Subcutaneous abdominal adipose tissue (tissue), 5 donors: ENCODE results near the gene DONSON.

ENCODE experiments used
- H3K27ac ChIP-seq: one replicate; pipeline ENCODE4 v1.7.0; 2013; ENCODE audit warnings: low read depth, mild to moderate bottlenecking, inconsistent platforms, low read length, moderate library complexity
- H3K27me3 ChIP-seq, 5 donors: one replicate each; pipeline ENCODE4 v1.7.0; 2013; ENCODE audit warnings: low read length in 5 of 5, inconsistent platforms in 1 of 5; ENCODE audit not compliant: control insufficient read depth in 5 of 5, insufficient read depth in 4 of 5
- H3K36me3 ChIP-seq, 5 donors: one replicate each; pipeline ENCODE4 v1.7.0; 2013; ENCODE audit warnings: low read length in 5 of 5; ENCODE audit not compliant: control insufficient read depth in 5 of 5, insufficient read depth in 5 of 5
- H3K4me1 ChIP-seq, 5 donors: one replicate each; pipeline ENCODE4 v1.7.0; 2013; ENCODE audit warnings: low read length in 5 of 5, mild to moderate bottlenecking in 3 of 5, moderate library complexity in 1 of 5; ENCODE audit not compliant: control insufficient read depth in 5 of 5, insufficient read depth in 5 of 5
- H3K4me3 ChIP-seq, 5 donors: one replicate each; pipeline ENCODE4 v1.7.0; 2013; ENCODE audit warnings: low read length in 5 of 5, low read depth in 1 of 5
- H3K9ac ChIP-seq, 5 donors: one replicate each; pipeline ENCODE4 v1.7.0; 2013; ENCODE audit warnings: low read length in 5 of 5, mild to moderate bottlenecking in 4 of 5, moderate library complexity in 3 of 5
- H3K9me3 ChIP-seq, 5 donors: one replicate each; pipeline ENCODE4 v1.7.0; 2013; ENCODE audit warnings: low read length in 5 of 5; ENCODE audit not compliant: control insufficient read depth in 5 of 5
- donor health status: healthy.
- donor health status: healthy.
- donor health status: healthy.
- donor health status: healthy.
- donor health status: healthy.

The DONSON gene

GRCh38 chr21:33552999-33553598, 35.4 kb downstream of the DONSON start:
- no peaks in the 10 kb centered on the region for H3K9me3 ChIP-seq
- no peak overlapping the region for H3K4me3 ChIP-seq
- no peaks in the 10 kb centered on the region for H3K27me3 ChIP-seq
- no peak overlapping the region for H3K9ac ChIP-seq
- peaks cover 32 to 80% (median 73%) of the 10 kb centered on the region in 5 donors for H3K36me3 ChIP-seq
- no peak overlapping the region for H3K27ac ChIP-seq
- H3K4me1 ChIP-seq: peaks cover 0 to 15% (median 13%) of the 10 kb centered on the region in 5 donors

- no peak overlapping the region for H3K27ac ChIP-seq
- H3K4me1 ChIP-seq: peaks cover 0 to 15% (median 13%) of the 10 kb centered on the region in 5 donors
- no peak overlapping the region for H3K9ac ChIP-seq
- H3K4me3 ChIP-seq: no peak overlapping the region
- H3K27me3 ChIP-seq: no peaks in the 10 kb centered on the region
- H3K9me3 ChIP-seq: no peaks in the 10 kb centered on the region
- peaks cover 28 to 78% (median 67%) of the 10 kb centered on the region in 5 donors for H3K36me3 ChIP-seq
These were observed 36.1 kb downstream of the DONSON start for GRCh38 chr21:33552093-33552998.

GRCh38 chr21:33551664-33552063, 36.8 kb downstream of the DONSON start:
- Histone ChIP-seq H3K9ac (no peak overlapping the region), H3K9me3 (no peaks in the 10 kb centered on the region), H3K27me3 (no peaks in the 10 kb centered on the region), H3K4me1 (peaks cover 0 to 15% (median 13%) of the 10 kb centered on the region in 5 donors), H3K36me3 (peaks cover 28 to 80% (median 64%) of the 10 kb centered on the region in 5 donors), H3K4me3 (no peak overlapping the region), H3K27ac (no peak overlapping the region)

GRCh38 chr21:33550772-33551660, 37.5 kb downstream of the DONSON start:
- no peaks in the 10 kb centered on the region for H3K27me3 ChIP-seq
- no peak overlapping the region for H3K4me3 ChIP-seq
- H3K9me3 ChIP-seq: no peaks in the 10 kb centered on the region
- H3K27ac ChIP-seq: no peak overlapping the region
- H3K4me1 ChIP-seq: peaks cover 0 to 15% (median 14%) of the 10 kb centered on the region in 5 donors
- no peak overlapping the region for H3K9ac ChIP-seq
- H3K36me3 ChIP-seq: peaks cover 26 to 84% (median 63%) of the 10 kb centered on the region in 5 donors

- Histone ChIP-seq H3K4me1 (peaks cover 0 to 19% (median 14%) of the 10 kb centered on the region in 5 donors), H3K36me3 (peaks cover 25 to 83% (median 60%) of the 10 kb centered on the region in 5 donors), H3K27ac (no peak overlapping the region), H3K9me3 (no peaks in the 10 kb centered on the region), H3K27me3 (no peaks in the 10 kb centered on the region), H3K4me3 (no peak overlapping the region), H3K9ac (no peak overlapping the region)
These were observed 38.4 kb downstream of the DONSON start for GRCh38 chr21:33549848-33550771.

- H3K9ac ChIP-seq: peak overlapping the region in 1 of 5 donors; percentile 98
- H3K36me3 ChIP-seq: peaks cover 8 to 45% (median 27%) of the 10 kb centered on the region in 5 donors
- H3K9me3 ChIP-seq: no peaks in the 10 kb centered on the region
- H3K27ac ChIP-seq: peak overlapping the region; percentile 100
- peak overlapping the region in 1 of 5 donors; percentile 37 for H3K4me3 ChIP-seq
- peaks cover 5 to 33% (median 26%) of the 10 kb centered on the region in 5 donors for H3K4me1 ChIP-seq
- H3K27me3 ChIP-seq: no peaks in the 10 kb centered on the region
These were observed 42.4 kb downstream of the DONSON start for GRCh38 chr21:33546086-33546485.

GRCh38 chr21:33544451-33545195, 43.9 kb downstream of the DONSON start:
- H3K36me3 ChIP-seq: peaks cover 4 to 31% (median 12%) of the 10 kb centered on the region in 5 donors
- H3K9me3 ChIP-seq: no peaks in the 10 kb centered on the region
- peak overlapping the region; percentile 97 to 100 (median 99) for H3K9ac ChIP-seq
- peak overlapping the region; percentile 100 for H3K27ac ChIP-seq
- no peaks in the 10 kb centered on the region for H3K27me3 ChIP-seq
- H3K4me3 ChIP-seq: peak overlapping the region; percentile 86 to 98 (median 94)
- peaks cover 5 to 39% (median 34%) of the 10 kb centered on the region in 5 donors for H3K4me1 ChIP-seq

- peak overlapping the region; percentile 86 to 98 (median 94) for H3K4me3 ChIP-seq
- peak overlapping the region; percentile 100 for H3K27ac ChIP-seq
- no peaks in the 10 kb centered on the region for H3K9me3 ChIP-seq
- H3K27me3 ChIP-seq: no peaks in the 10 kb centered on the region
- H3K4me1 ChIP-seq: peaks cover 5 to 39% (median 34%) of the 10 kb centered on the region in 5 donors
- peaks cover 0 to 24% (median 10%) of the 10 kb centered on the region in 5 donors for H3K36me3 ChIP-seq
- H3K9ac ChIP-seq: peak overlapping the region; percentile 97 to 100 (median 99)
These were observed 44.9 kb downstream of the DONSON start for GRCh38 chr21:33543505-33544129.
